Measurements from ENCODE around the gene EPHA2. TPM values are rescaled to one million over a fixed set of nuclear protein-coding genes. Genes with fewer than 3 reads are reported as not detected.

The EPHA2 gene
- total RNA-seq, 1 donor from 2014 or later = 211 TPM

DNA sequence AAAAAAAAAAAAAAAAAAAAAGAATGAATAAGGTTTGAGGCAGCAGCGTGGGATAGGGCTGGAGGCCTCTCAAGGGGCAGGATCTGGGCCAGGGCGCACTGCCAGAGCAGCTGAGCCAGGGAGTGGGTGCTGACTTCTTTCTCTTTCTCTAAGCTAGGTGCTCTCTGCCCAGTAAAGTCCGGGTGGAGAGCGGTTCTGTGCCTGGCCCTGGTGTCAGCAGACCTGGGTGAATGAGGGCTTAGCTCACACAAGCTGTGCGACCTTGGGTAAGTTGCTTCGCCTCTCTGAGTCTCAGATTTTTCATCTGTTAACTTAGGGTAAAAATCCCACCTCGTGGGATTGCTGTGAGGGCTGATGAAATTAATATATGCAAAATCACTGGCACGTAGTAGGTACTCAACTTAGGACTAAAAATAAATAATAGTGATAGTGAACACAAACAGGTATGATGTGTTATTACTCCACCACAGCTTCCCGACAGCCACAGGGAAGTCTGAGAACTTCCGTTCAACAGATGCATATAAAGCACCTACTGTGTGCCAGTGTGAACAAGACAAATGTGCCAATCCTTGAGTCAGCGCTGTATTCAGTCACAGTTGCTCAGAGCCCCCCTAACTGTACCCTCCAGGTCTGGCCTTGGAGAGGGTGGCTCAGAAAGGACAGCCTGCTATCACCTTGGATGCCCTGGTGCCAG lies 80.4 kb downstream of the EPHA2 start:
- no peak overlapping the region for H3K4me3 ChIP-seq (ENCODE audit: low read depth, low read length)
- no peaks in the 10 kb centered on the region for H3K36me3 ChIP-seq (ENCODE audit: control insufficient read depth, insufficient read depth, low read length)
- TF ChIP-seq, protein P1, sequence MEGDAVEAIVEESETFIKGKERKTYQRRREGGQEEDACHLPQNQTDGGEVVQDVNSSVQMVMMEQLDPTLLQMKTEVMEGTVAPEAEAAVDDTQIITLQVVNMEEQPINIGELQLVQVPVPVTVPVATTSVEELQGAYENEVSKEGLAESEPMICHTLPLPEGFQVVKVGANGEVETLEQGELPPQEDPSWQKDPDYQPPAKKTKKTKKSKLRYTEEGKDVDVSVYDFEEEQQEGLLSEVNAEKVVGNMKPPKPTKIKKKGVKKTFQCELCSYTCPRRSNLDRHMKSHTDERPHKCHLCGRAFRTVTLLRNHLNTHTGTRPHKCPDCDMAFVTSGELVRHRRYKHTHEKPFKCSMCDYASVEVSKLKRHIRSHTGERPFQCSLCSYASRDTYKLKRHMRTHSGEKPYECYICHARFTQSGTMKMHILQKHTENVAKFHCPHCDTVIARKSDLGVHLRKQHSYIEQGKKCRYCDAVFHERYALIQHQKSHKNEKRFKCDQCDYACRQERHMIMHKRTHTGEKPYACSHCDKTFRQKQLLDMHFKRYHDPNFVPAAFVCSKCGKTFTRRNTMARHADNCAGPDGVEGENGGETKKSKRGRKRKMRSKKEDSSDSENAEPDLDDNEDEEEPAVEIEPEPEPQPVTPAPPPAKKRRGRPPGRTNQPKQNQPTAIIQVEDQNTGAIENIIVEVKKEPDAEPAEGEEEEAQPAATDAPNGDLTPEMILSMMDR (IDR thresholded peaks at IDR 0.05; ENCODE audit: insufficient read depth, low read length, poor library complexity, severe bottlenecking) = no peak
- DNase-seq (ENCODE audit: low read depth) = no peak
- peaks cover 2% of the 10 kb centered on the region for H3K27me3 ChIP-seq (ENCODE audit: control insufficient read depth, insufficient read depth, low read length)

Other genes starting within 250 kb of the EPHA2 start
- gene ZBTB17, start 180.0 kb downstream of the EPHA2 start, total RNA-seq = 24.1 and 33.8 TPM in 2 replicates
- gene SRARP, start 151.8 kb downstream of the EPHA2 start, total RNA-seq = not detected in 2 replicates
- gene HSPB7, start 138.0 kb downstream of the EPHA2 start, total RNA-seq = 0.07 TPM in 1 of 2 replicates, not detected in the other
- gene CLCNKA, start 134.0 kb downstream of the EPHA2 start, total RNA-seq = not detected in 2 replicates
- 0.50 and 1.6 TPM in 2 replicates for gene CLCNKB, start 112.3 kb downstream of the EPHA2 start, total RNA-seq
- 0.46 and 0.89 TPM in 2 replicates for gene FAM131C, start 82.4 kb downstream of the EPHA2 start, total RNA-seq
- gene ARHGEF19, start 56.6 kb upstream of the EPHA2 start, total RNA-seq = 2.7 and 5.6 TPM in 2 replicates
- gene CPLANE2, start 81.1 kb upstream of the EPHA2 start, total RNA-seq = 3.5 and 7.6 TPM in 2 replicates
- 11.9 and 18.9 TPM in 2 replicates for gene FBXO42, start 196.4 kb upstream of the EPHA2 start, total RNA-seq
- gene SZRD1, start 211.2 kb upstream of the EPHA2 start, total RNA-seq = 96.0 and 108 TPM in 2 replicates